ENCODE measurements around the gene TEX2. TPM values are rescaled to one million over a fixed set of nuclear protein-coding genes. Genes with fewer than 3 reads are reported as not detected.

Gene TEX2
- total and polyA plus RNA-seq, 2 donors (not counting 3 experiments of a cell fraction or from before 2014, with no cell fraction given), result 13.3 to 25.8 TPM

GRCh38 chr17:64154313-64154695, 108.8 kb downstream of the TEX2 start:
- TF ChIP-seq MYC (IDR thresholded peaks at IDR 0.05; ENCODE audit: low read depth, low read length) (no peak), POLR2A (IDR thresholded peaks at IDR 0.05; ENCODE audit: low read depth, low read length) (no peak), POLR2AphosphoS5 (IDR thresholded peaks at IDR 0.05; ENCODE audit: insufficient read depth, low read depth, low read length) (no peak), FOS (IDR thresholded peaks at IDR 0.05; ENCODE audit: borderline replicate concordance, insufficient read depth, low read length) (no peak), JUN (IDR thresholded peaks at IDR 0.05; ENCODE audit: borderline replicate concordance, insufficient read depth, insufficient read length, low read depth) (no peak), GATA2 (IDR thresholded peaks at IDR 0.05; ENCODE audit: insufficient read depth, insufficient read length, low read depth, low read length) (no peak), CTCF (IDR thresholded peaks at IDR 0.05; ENCODE audit: extremely low read depth in 1 of 2, insufficient read depth in 1 of 2, low read depth in 1 of 2, low read length in 2 of 2) (no peak), EZH2 (IDR thresholded peaks at IDR 0.05; ENCODE audit: borderline replicate concordance, low read depth, low read length, severe bottlenecking) (no peak)
- TF ChIP-seq, protein P1, sequence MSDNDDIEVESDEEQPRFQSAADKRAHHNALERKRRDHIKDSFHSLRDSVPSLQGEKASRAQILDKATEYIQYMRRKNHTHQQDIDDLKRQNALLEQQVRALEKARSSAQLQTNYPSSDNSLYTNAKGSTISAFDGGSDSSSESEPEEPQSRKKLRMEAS (IDR thresholded peaks at IDR 0.05; ENCODE audit: insufficient read depth, insufficient read length), result no peak

More at GRCh38 chr17:64154313-64154695, 108.8 kb downstream of the TEX2 start:
- Histone ChIP-seq H2AFZ (ENCODE audit: low read depth, low read length) (no peak overlapping the region), H3K36me3 (ENCODE audit: control insufficient read depth in 2 of 2, extremely low read depth in 1 of 2, insufficient read depth in 2 of 2, low read length in 2 of 2) (peaks cover 2 to 3% of the 10 kb centered on the region in 2 experiments), H3K9me1 (replicated peaks; ENCODE audit: control insufficient read depth, extremely low read depth, insufficient read depth, low read length) (no peaks in the 10 kb centered on the region), H4K20me1 (replicated peaks; ENCODE audit: control insufficient read depth, extremely low read depth, insufficient read depth, low read length) (no peaks in the 10 kb centered on the region), H3K4me3 (replicated peaks in 1 of 3; ENCODE audit: insufficient read depth in 1 of 3, low read depth in 1 of 3, low read length in 3 of 3) (no peak overlapping the region), H3K9ac (replicated peaks; ENCODE audit: extremely low read depth, insufficient read depth, low read length) (no peak overlapping the region), H3K9me3 (replicated peaks; ENCODE audit: control insufficient read depth, insufficient read depth, low read length) (no peaks in the 10 kb centered on the region), H3K4me1 (ENCODE audit: control insufficient read depth, extremely low read depth, insufficient read depth, low read length) (peaks cover 21% of the 10 kb centered on the region), H3K27me3 (ENCODE audit: control insufficient read depth in 2 of 2, insufficient read depth in 2 of 2, low read length in 2 of 2) (no peaks in the 10 kb centered on the region), H3K79me2 (ENCODE audit: control insufficient read depth, insufficient read depth, low read length) (no peaks in the 10 kb centered on the region), H3K4me2 (ENCODE audit: insufficient read depth, low read length) (no peak overlapping the region), H3K27ac (ENCODE audit: insufficient read depth, low read depth, low read length) (no peak overlapping the region)
- intact Hi-C loops (cut with micrococcal nuclease), result no loop called here
- ChIA-PET CTCF (interaction anchor here (1.3 to 2.2 kb wide), 2 partner anchors 12 to 128 kb away, joined by 3 to 6 read pairs; no protein-coding TSS in a partner anchor), POLR2A (interaction anchor here (0.6 kb wide), 1 partner anchor 134 kb away, joined by 5 read pairs; the partner anchor contains the start of gene ICAM2)
- DNase-seq (ENCODE audit: low read depth, low spot score) (no peak), FAIRE-seq (no peak)
- dilution Hi-C loops (cut with MboI; ENCODE audit: extremely low pct_ligation_motif_present, low sequenced_read_pairs), result no loop called here
- no TSS peak for BruUV-seq (replicated peaks)

All from endothelial cell of umbilical vein (primary cell).